IPS-18c (cell line): Measurements from ENCODE around the gene BUB1.
"Not testable (repeated sequence)": the region's sequence is repeated elsewhere in the genome, so short reads cannot be mapped to it uniquely, and the experiment has no call there.

ENCODE experiments used
- H3K4me3 ChIP-seq: 2 replicates; pipeline ENCODE4 v1.7.0; 2013; ENCODE audit warnings: low read depth, mild to moderate bottlenecking, low read length, moderate library complexity; ENCODE audit not compliant: insufficient read depth
- H3K9me3 ChIP-seq: one replicate; pipeline ENCODE4 v1.6.1; 2013; ENCODE audit warnings: mild to moderate bottlenecking, low read length, moderate library complexity; ENCODE audit not compliant: control insufficient read depth, insufficient read depth

Gene BUB1

GRCh38 chr2:110638004-110638403, 39.9 kb downstream of the BUB1 start:
- H3K9me3 ChIP-seq, result no peaks in the 10 kb centered on the region
- no peak overlapping the region for H3K4me3 ChIP-seq

- Histone ChIP-seq H3K9me3 (no peaks in the 10 kb centered on the region), H3K4me3 (no peak overlapping the region)
Observed at GRCh38 chr2:110637093-110637492, 40.8 kb downstream of the BUB1 start.

GRCh38 chr2:110635949-110636628, 41.8 kb downstream of the BUB1 start:
- not testable (repeated sequence) for H3K4me3 ChIP-seq, H3K9me3 ChIP-seq

- not testable (repeated sequence) for H3K9me3 ChIP-seq, H3K4me3 ChIP-seq
Observed at GRCh38 chr2:110627348-110627747, 50.5 kb downstream of the BUB1 start.

- not testable (repeated sequence) for H3K9me3 ChIP-seq, H3K4me3 ChIP-seq
Observed at GRCh38 chr2:110619326-110619939, 58.4 kb downstream of the BUB1 start.

- H3K9me3 ChIP-seq, H3K4me3 ChIP-seq: not testable (repeated sequence)
Observed at GRCh38 chr2:110613927-110614326, 63.9 kb downstream of the BUB1 start.

GRCh38 chr2:110610613-110611250, 67.1 kb downstream of the BUB1 start:
- not testable (repeated sequence) for H3K9me3 ChIP-seq, H3K4me3 ChIP-seq

- not testable (repeated sequence) for H3K4me3 ChIP-seq, H3K9me3 ChIP-seq
Observed at GRCh38 chr2:110609843-110610612, 67.8 kb downstream of the BUB1 start.

GRCh38 chr2:110608788-110609502, 68.9 kb downstream of the BUB1 start:
- H3K9me3 ChIP-seq, H3K4me3 ChIP-seq: not testable (repeated sequence)

- not testable (repeated sequence) for H3K9me3 ChIP-seq, H3K4me3 ChIP-seq
Observed at GRCh38 chr2:110605057-110605456, 72.8 kb downstream of the BUB1 start.

- not testable (repeated sequence) for H3K4me3 ChIP-seq, H3K9me3 ChIP-seq
Observed at GRCh38 chr2:110603917-110604591, 73.8 kb downstream of the BUB1 start.

GRCh38 chr2:110602139-110602538, 75.7 kb downstream of the BUB1 start:
- H3K9me3 ChIP-seq, result not testable (repeated sequence)

GRCh38 chr2:110591973-110592372, 85.9 kb downstream of the BUB1 start:
- H3K9me3 ChIP-seq, H3K4me3 ChIP-seq: not testable (repeated sequence)

More at GRCh38 chr2:110602139-110602538, 75.7 kb downstream of the BUB1 start:
- H3K4me3 ChIP-seq, result not testable (repeated sequence)

- H3K4me3 ChIP-seq, H3K9me3 ChIP-seq: not testable (repeated sequence)
Observed at GRCh38 chr2:110589677-110590330, 88.1 kb downstream of the BUB1 start.

GRCh38 chr2:110588520-110588919, 89.3 kb downstream of the BUB1 start:
- H3K4me3 ChIP-seq, H3K9me3 ChIP-seq: not testable (repeated sequence)
